GM18502 (cell line): Measurements from ENCODE around the gene SLC13A2.

Source experiments
- ATAC-seq: cut with Tn5 transposase; IDR thresholded peaks from one replicate; pipeline ENCODE4 v1.9.1; 2021; ENCODE audit warnings: mild to moderate bottlenecking; ENCODE audit not compliant: unreplicated experiment, poor library complexity

Gene SLC13A2

GRCh38 chr17:28491860-28492259, 18.4 kb downstream of the SLC13A2 start:
- ATAC-seq: no peak

- no peak for ATAC-seq
Measured at GRCh38 chr17:28492352-28493310, 19.2 kb downstream of the SLC13A2 start.

- no peak for ATAC-seq
Measured at GRCh38 chr17:28493460-28493859, 20.0 kb downstream of the SLC13A2 start.

GRCh38 chr17:28494445-28495188, 21.2 kb downstream of the SLC13A2 start:
- peak; percentile 52 for ATAC-seq

GRCh38 chr17:28495635-28496034, 22.2 kb downstream of the SLC13A2 start:
- ATAC-seq: no peak

GRCh38 chr17:28497931-28498330, 24.5 kb downstream of the SLC13A2 start:
- no peak for ATAC-seq

- ATAC-seq: no peak
Measured at GRCh38 chr17:28498652-28499363, 25.4 kb downstream of the SLC13A2 start.

GRCh38 chr17:28499364-28499664, 25.9 kb downstream of the SLC13A2 start:
- ATAC-seq: no peak

GRCh38 chr17:28499684-28500357, 26.4 kb downstream of the SLC13A2 start:
- no peak for ATAC-seq

GRCh38 chr17:28500712-28501379, 27.4 kb downstream of the SLC13A2 start:
- peak; percentile 74 for ATAC-seq

- no peak for ATAC-seq
Measured at GRCh38 chr17:28501421-28502284, 28.2 kb downstream of the SLC13A2 start.

- no peak for ATAC-seq
Measured at GRCh38 chr17:28503420-28503819, 30.0 kb downstream of the SLC13A2 start.

- no peak for ATAC-seq
Measured at GRCh38 chr17:28505986-28506665, 32.7 kb downstream of the SLC13A2 start, which contains the start of gene FOXN1. TSS of gene FOXN1 (plus strand) at chr17:28506348. CDS start at chr17:28523970, 17,622 bp downstream.

- ATAC-seq: no peak
Measured at GRCh38 chr17:28506763-28507487, 33.5 kb downstream of the SLC13A2 start.

- no peak for ATAC-seq
Measured at GRCh38 chr17:28507567-28508203, 34.2 kb downstream of the SLC13A2 start.

- ATAC-seq: no peak
Measured at GRCh38 chr17:28508211-28508724, 34.8 kb downstream of the SLC13A2 start.

- no peak for ATAC-seq
Measured at GRCh38 chr17:28509789-28510188, 36.3 kb downstream of the SLC13A2 start.
